Epithelial cell of proximal tubule (primary cell): ENCODE data around the gene GNMT. TPM values are rescaled to one million over a fixed set of nuclear protein-coding genes. Genes with fewer than 3 reads are reported as not detected.

Source experiments
- DNase-seq: peaks from one replicate; pipeline ENCODE4 v3.0.0-alpha.2; 2011; ENCODE audit warnings: low read depth
- H3K4me3 ChIP-seq: 2 replicates; pipeline ENCODE4 v1.5.1; 2011; ENCODE audit warnings: low read depth, mild to moderate bottlenecking, low read length
- CTCF ChIP-seq: conservative IDR thresholded peaks from 2 replicates; pipeline ENCODE4 v1.5.1; 2012; ENCODE audit warnings: low read depth, mild to moderate bottlenecking, low read length
- total RNA-seq: library from RNA; depleted of rRNA; stranded (reverse); fragments of >200 nt; gene quantifications from 2 replicates; pipeline ENCODE4 v1.2.3, GENCODE V29; 2015

Gene GNMT
- not detected in 2 replicates for total RNA-seq

- TF ChIP-seq CTCF = no peak
- peak within 1 kb of the TSS; percentile 58 for H3K4me3 ChIP-seq
- DNase-seq = no peak
Measured at GRCh38 chr6:42960243-42961019, at the start of gene GNMT. GNMT (plus strand) TSS chr6:42960754; CDS start chr6:42960768, 14 bp downstream.

GRCh38 chr6:42911171-42912021 lies 49.2 kb upstream of the GNMT start:
- TF ChIP-seq CTCF = peak; percentile 17
- no peak for DNase-seq
- peak overlapping the region; percentile 38 for H3K4me3 ChIP-seq

- TF ChIP-seq CTCF = no peak
- DNase-seq = no peak
- no peak overlapping the region for H3K4me3 ChIP-seq
Measured at GRCh38 chr6:42914546-42914945, 46.0 kb upstream of the GNMT start.

- DNase-seq = no peak
- TF ChIP-seq CTCF = no peak
- H3K4me3 ChIP-seq = no peak within 1 kb of the TSS
Measured at GRCh38 chr6:42915732-42916131, 44.8 kb upstream of the GNMT start, which contains the start of gene PTCRA. PTCRA (plus strand) TSS chr6:42916053; CDS start chr6:42916070, 17 bp downstream.

GRCh38 chr6:42916288-42916687 lies 44.3 kb upstream of the GNMT start:
- no peak for TF ChIP-seq CTCF
- DNase-seq = no peak
- H3K4me3 ChIP-seq = no peak overlapping the region

- DNase-seq = no peak
- no peak for TF ChIP-seq CTCF
- no peak overlapping the region for H3K4me3 ChIP-seq
Measured at GRCh38 chr6:42921801-42922200, 38.8 kb upstream of the GNMT start.
